Measurements from ENCODE around the gene ZNF792. TPM values are rescaled to one million over a fixed set of nuclear protein-coding genes. Genes with fewer than 3 reads are reported as not detected.

ZNF792 gene
- total RNA-seq, 1 donor from 2014 or later: 6.1 TPM

GRCh38 chr19:34960940-34961679 lies 2.9 kb downstream of the ZNF792 start:
- no peak for TF ChIP-seq CTCF (IDR thresholded peaks at IDR 0.05; ENCODE audit: insufficient read depth, low read length, poor library complexity, severe bottlenecking)
- no peak for DNase-seq (ENCODE audit: low read depth)
- no peak overlapping the region for H3K4me3 ChIP-seq (ENCODE audit: low read depth, low read length)
- no peaks in the 10 kb centered on the region for H3K27me3 ChIP-seq (ENCODE audit: control insufficient read depth, insufficient read depth, low read length)
- H3K36me3 ChIP-seq (ENCODE audit: control insufficient read depth, insufficient read depth, low read length): peaks cover 13% of the 10 kb centered on the region

- DNase-seq (ENCODE audit: low read depth): peak; percentile 34
- no peak for TF ChIP-seq CTCF (IDR thresholded peaks at IDR 0.05; ENCODE audit: insufficient read depth, low read length, poor library complexity, severe bottlenecking)
- no peak overlapping the region for H3K4me3 ChIP-seq (ENCODE audit: low read depth, low read length)
These were observed 3.8 kb downstream of the ZNF792 start for GRCh38 chr19:34960103-34960805.

GRCh38 chr19:34959021-34959420 lies 5.0 kb downstream of the ZNF792 start:
- Histone ChIP-seq H3K4me3 (ENCODE audit: low read depth, low read length) (no peak overlapping the region), H3K27me3 (ENCODE audit: control insufficient read depth, insufficient read depth, low read length) (no peaks in the 10 kb centered on the region), H3K36me3 (ENCODE audit: control insufficient read depth, insufficient read depth, low read length) (peaks cover 13% of the 10 kb centered on the region)
- no peak for TF ChIP-seq CTCF (IDR thresholded peaks at IDR 0.05; ENCODE audit: insufficient read depth, low read length, poor library complexity, severe bottlenecking)
- no peak for DNase-seq (ENCODE audit: low read depth)

More at GRCh38 chr19:34960103-34960805, 3.8 kb downstream of the ZNF792 start:
- Histone ChIP-seq H3K27me3 (ENCODE audit: control insufficient read depth, insufficient read depth, low read length) (no peaks in the 10 kb centered on the region), H3K36me3 (ENCODE audit: control insufficient read depth, insufficient read depth, low read length) (peaks cover 13% of the 10 kb centered on the region)

- TF ChIP-seq CTCF (IDR thresholded peaks at IDR 0.05; ENCODE audit: insufficient read depth, low read length, poor library complexity, severe bottlenecking): no peak
- Histone ChIP-seq H3K36me3 (ENCODE audit: control insufficient read depth, insufficient read depth, low read length) (peaks cover 13% of the 10 kb centered on the region), H3K27me3 (ENCODE audit: control insufficient read depth, insufficient read depth, low read length) (no peaks in the 10 kb centered on the region), H3K4me3 (ENCODE audit: low read depth, low read length) (no peak overlapping the region)
- DNase-seq (ENCODE audit: low read depth): no peak
These were observed 5.9 kb downstream of the ZNF792 start for GRCh38 chr19:34957830-34958751.

- no peaks in the 10 kb centered on the region for H3K27me3 ChIP-seq (ENCODE audit: control insufficient read depth, insufficient read depth, low read length)
- no peak overlapping the region for H3K4me3 ChIP-seq (ENCODE audit: low read depth, low read length)
- H3K36me3 ChIP-seq (ENCODE audit: control insufficient read depth, insufficient read depth, low read length): peaks cover 5% of the 10 kb centered on the region
- TF ChIP-seq CTCF (IDR thresholded peaks at IDR 0.05; ENCODE audit: insufficient read depth, low read length, poor library complexity, severe bottlenecking): no peak
- DNase-seq (ENCODE audit: low read depth): no peak
These were observed 10.9 kb downstream of the ZNF792 start for GRCh38 chr19:34953092-34953491.
